ENCODE measurements around the gene RPL13. TPM values are rescaled to one million over a fixed set of nuclear protein-coding genes. Genes with fewer than 3 reads are reported as not detected.

RPL13 gene
- total RNA-seq = 5,232 and 9,109 TPM in 2 replicates

DNA sequence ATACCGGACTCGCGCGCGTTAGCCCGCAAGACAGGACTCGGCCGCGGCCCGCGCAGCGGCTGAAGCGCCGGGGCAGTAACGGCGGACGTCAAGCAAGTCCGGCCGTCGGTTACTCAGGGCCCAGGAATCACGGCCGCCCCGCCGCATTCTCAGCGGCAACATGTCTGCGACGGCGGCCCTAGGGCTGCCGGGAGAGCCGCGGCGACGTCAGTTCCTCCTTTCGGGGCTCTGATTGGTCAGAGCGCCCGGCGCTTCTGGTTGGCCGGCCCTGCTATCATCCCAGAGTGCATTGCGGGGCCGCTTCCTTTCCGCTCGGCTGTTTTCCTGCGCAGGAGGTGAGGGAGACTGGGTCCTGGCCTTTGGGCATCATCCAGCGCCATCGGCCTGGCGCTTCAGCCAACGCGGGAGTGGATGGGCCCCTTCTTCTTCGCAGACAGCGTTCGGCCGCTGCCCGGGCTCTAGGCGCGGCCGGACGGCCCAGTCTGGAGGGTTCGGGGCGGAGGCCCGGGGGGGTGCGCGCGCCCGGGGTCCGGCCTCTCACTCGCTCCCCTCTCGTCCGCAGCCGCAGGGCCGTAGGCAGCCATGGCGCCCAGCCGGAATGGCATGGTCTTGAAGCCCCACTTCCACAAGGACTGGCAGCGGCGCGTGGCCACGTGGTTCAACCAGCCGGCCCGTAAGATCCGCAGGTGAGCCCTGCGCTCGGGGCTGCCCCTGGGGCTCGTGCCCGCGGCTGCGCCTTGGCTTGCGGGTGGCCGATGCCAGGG lies at the start of gene RPL13:
RPL13 (plus strand) TSS at position 305 of the 764 bp plus-strand sequence; CDS start at position 583, 278 bp downstream.
- TF ChIP-seq, protein P1, sequence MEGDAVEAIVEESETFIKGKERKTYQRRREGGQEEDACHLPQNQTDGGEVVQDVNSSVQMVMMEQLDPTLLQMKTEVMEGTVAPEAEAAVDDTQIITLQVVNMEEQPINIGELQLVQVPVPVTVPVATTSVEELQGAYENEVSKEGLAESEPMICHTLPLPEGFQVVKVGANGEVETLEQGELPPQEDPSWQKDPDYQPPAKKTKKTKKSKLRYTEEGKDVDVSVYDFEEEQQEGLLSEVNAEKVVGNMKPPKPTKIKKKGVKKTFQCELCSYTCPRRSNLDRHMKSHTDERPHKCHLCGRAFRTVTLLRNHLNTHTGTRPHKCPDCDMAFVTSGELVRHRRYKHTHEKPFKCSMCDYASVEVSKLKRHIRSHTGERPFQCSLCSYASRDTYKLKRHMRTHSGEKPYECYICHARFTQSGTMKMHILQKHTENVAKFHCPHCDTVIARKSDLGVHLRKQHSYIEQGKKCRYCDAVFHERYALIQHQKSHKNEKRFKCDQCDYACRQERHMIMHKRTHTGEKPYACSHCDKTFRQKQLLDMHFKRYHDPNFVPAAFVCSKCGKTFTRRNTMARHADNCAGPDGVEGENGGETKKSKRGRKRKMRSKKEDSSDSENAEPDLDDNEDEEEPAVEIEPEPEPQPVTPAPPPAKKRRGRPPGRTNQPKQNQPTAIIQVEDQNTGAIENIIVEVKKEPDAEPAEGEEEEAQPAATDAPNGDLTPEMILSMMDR (conservative IDR thresholded peaks at IDR 0.05; ENCODE audit: low read depth, low read length) = no peak
- peak within 1 kb of the TSS; percentile 94 for H3K4me3 ChIP-seq (ENCODE audit: low read depth, low read length)
- no peak for DNase-seq (ENCODE audit: low read depth)

GRCh38 chr16:89511374-89511773 lies 49.1 kb upstream of the RPL13 start:
- DNase-seq (ENCODE audit: low read depth) = no peak
- TF ChIP-seq, protein P1 (conservative IDR thresholded peaks at IDR 0.05; ENCODE audit: low read depth, low read length) = no peak
- no peak overlapping the region for H3K4me3 ChIP-seq (ENCODE audit: low read depth, low read length)

- no peak overlapping the region for H3K4me3 ChIP-seq (ENCODE audit: low read depth, low read length)
- TF ChIP-seq, protein P1 (conservative IDR thresholded peaks at IDR 0.05; ENCODE audit: low read depth, low read length) = no peak
- DNase-seq (ENCODE audit: low read depth) = no peak
Observed at GRCh38 chr16:89512453-89512852, 48.0 kb upstream of the RPL13 start.

- TF ChIP-seq, protein P1 (conservative IDR thresholded peaks at IDR 0.05; ENCODE audit: low read depth, low read length) = no peak
- no peak for DNase-seq (ENCODE audit: low read depth)
Observed at GRCh38 chr16:89517128-89517527, 43.4 kb upstream of the RPL13 start.

GRCh38 chr16:89519881-89520280 lies 40.6 kb upstream of the RPL13 start:
- TF ChIP-seq, protein P1 (conservative IDR thresholded peaks at IDR 0.05; ENCODE audit: low read depth, low read length) = no peak
- H3K4me3 ChIP-seq (ENCODE audit: low read depth, low read length) = no peak overlapping the region
- no peak for DNase-seq (ENCODE audit: low read depth)

More at GRCh38 chr16:89517128-89517527, 43.4 kb upstream of the RPL13 start:
- H3K4me3 ChIP-seq (ENCODE audit: low read depth, low read length) = no peak overlapping the region

DNA sequence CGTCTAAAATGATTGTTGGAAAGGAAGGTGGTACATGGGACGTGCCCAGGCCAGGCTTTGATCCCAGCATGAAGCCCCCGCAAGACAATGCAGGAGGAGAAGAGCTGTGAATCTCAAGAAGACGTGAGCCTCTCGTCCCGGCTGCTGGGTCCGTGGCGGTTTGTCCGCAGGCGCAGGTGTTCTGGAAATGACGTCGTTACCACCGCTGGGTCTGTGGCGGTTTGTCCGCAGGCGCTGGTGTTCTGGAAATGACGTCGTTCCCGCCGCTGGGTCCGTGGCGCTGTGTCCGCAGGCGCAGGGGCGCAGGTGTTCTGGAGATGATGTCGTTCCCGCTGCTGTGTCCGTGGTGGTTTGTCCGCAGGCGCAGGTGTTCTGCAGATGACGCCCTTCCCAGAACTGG lies 38.2 kb upstream of the RPL13 start:
- no peak overlapping the region for H3K4me3 ChIP-seq (ENCODE audit: low read depth, low read length)
- no peak for DNase-seq (ENCODE audit: low read depth)
- TF ChIP-seq, protein P1 (conservative IDR thresholded peaks at IDR 0.05; ENCODE audit: low read depth, low read length) = no peak
